ENCODE data around the gene CACNA1D. TPM values are rescaled to one million over a fixed set of nuclear protein-coding genes. Genes with fewer than 3 reads are reported as not detected.

Gene CACNA1D
- total RNA-seq, 1 experiment from 2014 or later: not detected

- Histone ChIP-seq H3K9me3 (ENCODE audit: low read depth, low read length, poor library complexity, severe bottlenecking) (no peaks in the 10 kb centered on the region), H3K27ac (ENCODE audit: low read depth, low read length, poor library complexity, severe bottlenecking) (no peak overlapping the region), H3K4me3 (ENCODE audit: low read depth, low read length, poor library complexity, severe bottlenecking) (no peak overlapping the region), H3K36me3 (ENCODE audit: insufficient read depth, low read length, poor library complexity, severe bottlenecking) (no peaks in the 10 kb centered on the region), H3K27me3 (replicated peaks; ENCODE audit: insufficient read depth, low read depth, low read length, poor library complexity) (peaks cover 31% of the 10 kb centered on the region), H3K4me1 (ENCODE audit: insufficient read depth, low read length, poor library complexity, severe bottlenecking) (no peaks in the 10 kb centered on the region)
- TF ChIP-seq EZH2 (IDR thresholded peaks at IDR 0.05; ENCODE audit: borderline replicate concordance, low read depth, low read length, poor library complexity, severe bottlenecking): no peak
- TF ChIP-seq, protein P1, sequence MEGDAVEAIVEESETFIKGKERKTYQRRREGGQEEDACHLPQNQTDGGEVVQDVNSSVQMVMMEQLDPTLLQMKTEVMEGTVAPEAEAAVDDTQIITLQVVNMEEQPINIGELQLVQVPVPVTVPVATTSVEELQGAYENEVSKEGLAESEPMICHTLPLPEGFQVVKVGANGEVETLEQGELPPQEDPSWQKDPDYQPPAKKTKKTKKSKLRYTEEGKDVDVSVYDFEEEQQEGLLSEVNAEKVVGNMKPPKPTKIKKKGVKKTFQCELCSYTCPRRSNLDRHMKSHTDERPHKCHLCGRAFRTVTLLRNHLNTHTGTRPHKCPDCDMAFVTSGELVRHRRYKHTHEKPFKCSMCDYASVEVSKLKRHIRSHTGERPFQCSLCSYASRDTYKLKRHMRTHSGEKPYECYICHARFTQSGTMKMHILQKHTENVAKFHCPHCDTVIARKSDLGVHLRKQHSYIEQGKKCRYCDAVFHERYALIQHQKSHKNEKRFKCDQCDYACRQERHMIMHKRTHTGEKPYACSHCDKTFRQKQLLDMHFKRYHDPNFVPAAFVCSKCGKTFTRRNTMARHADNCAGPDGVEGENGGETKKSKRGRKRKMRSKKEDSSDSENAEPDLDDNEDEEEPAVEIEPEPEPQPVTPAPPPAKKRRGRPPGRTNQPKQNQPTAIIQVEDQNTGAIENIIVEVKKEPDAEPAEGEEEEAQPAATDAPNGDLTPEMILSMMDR (conservative IDR thresholded peaks at IDR 0.05; ENCODE audit: low read depth, low read length): no peak
- BruUV-seq (replicated peaks): no TSS peak
- ChIA-PET CTCF (no interaction called here), POLR2A (ENCODE audit: low non-redundant PET) (no interaction called here)
- intact Hi-C loops (cut with micrococcal nuclease; ENCODE audit: unreplicated experiment): no loop called here
- no peak for DNase-seq (ENCODE audit: low spot score)
These were observed 355.5 kb downstream of the CACNA1D start for GRCh38 chr3:53849916-53850315.

DNA sequence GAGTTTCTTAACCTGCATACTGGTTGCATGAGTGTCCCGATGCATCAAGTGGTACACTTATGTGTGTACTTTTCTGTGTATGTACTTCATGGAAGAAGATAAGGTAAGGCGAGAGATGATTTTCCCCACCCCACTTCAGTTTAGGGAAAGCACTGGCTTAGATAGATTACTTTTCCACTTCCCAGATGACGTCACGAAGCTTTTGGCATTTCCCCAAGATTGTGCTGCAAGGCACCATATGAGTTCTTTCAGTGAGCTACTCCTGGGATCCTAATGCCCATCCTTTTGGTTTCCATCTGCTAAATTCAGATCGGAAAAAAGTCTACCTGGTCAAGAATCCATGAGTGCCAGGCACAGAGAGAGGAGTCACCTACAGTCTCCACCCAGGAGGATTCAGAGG is 356.5 kb downstream of the CACNA1D start:
- ChIA-PET CTCF (no interaction called here), POLR2A (ENCODE audit: low non-redundant PET) (no interaction called here)
- H3K9me3 ChIP-seq (ENCODE audit: low read depth, low read length, poor library complexity, severe bottlenecking): no peaks in the 10 kb centered on the region
- no peak overlapping the region for H3K27ac ChIP-seq (ENCODE audit: low read depth, low read length, poor library complexity, severe bottlenecking)
- peak; percentile 8 for DNase-seq (ENCODE audit: low spot score)
- no peaks in the 10 kb centered on the region for H3K36me3 ChIP-seq (ENCODE audit: insufficient read depth, low read length, poor library complexity, severe bottlenecking)
- no peak overlapping the region for H3K4me3 ChIP-seq (ENCODE audit: low read depth, low read length, poor library complexity, severe bottlenecking)
- no peaks in the 10 kb centered on the region for H3K4me1 ChIP-seq (ENCODE audit: insufficient read depth, low read length, poor library complexity, severe bottlenecking)
- TF ChIP-seq, protein P1 (conservative IDR thresholded peaks at IDR 0.05; ENCODE audit: low read depth, low read length): no peak
- TF ChIP-seq EZH2 (IDR thresholded peaks at IDR 0.05; ENCODE audit: borderline replicate concordance, low read depth, low read length, poor library complexity, severe bottlenecking): no peak
- H3K27me3 ChIP-seq (replicated peaks; ENCODE audit: insufficient read depth, low read depth, low read length, poor library complexity): peaks cover 22% of the 10 kb centered on the region
- intact Hi-C loops (cut with micrococcal nuclease; ENCODE audit: unreplicated experiment): no loop called here
- BruUV-seq (replicated peaks): no TSS peak

GRCh38 chr3:53856964-53857363 is 362.6 kb downstream of the CACNA1D start:
- intact Hi-C loops (cut with micrococcal nuclease; ENCODE audit: unreplicated experiment): no loop called here
- Histone ChIP-seq H3K4me1 (ENCODE audit: insufficient read depth, low read length, poor library complexity, severe bottlenecking) (no peaks in the 10 kb centered on the region), H3K9me3 (ENCODE audit: low read depth, low read length, poor library complexity, severe bottlenecking) (no peaks in the 10 kb centered on the region), H3K27ac (ENCODE audit: low read depth, low read length, poor library complexity, severe bottlenecking) (no peak overlapping the region), H3K27me3 (replicated peaks; ENCODE audit: insufficient read depth, low read depth, low read length, poor library complexity) (no peaks in the 10 kb centered on the region), H3K4me3 (ENCODE audit: low read depth, low read length, poor library complexity, severe bottlenecking) (no peak overlapping the region), H3K36me3 (ENCODE audit: insufficient read depth, low read length, poor library complexity, severe bottlenecking) (no peaks in the 10 kb centered on the region)
- TF ChIP-seq, protein P1 (conservative IDR thresholded peaks at IDR 0.05; ENCODE audit: low read depth, low read length): no peak
- no peak for TF ChIP-seq EZH2 (IDR thresholded peaks at IDR 0.05; ENCODE audit: borderline replicate concordance, low read depth, low read length, poor library complexity, severe bottlenecking)
- CTCF ChIA-PET: no interaction called here
- POLR2A ChIA-PET (ENCODE audit: low non-redundant PET): no interaction called here
- BruUV-seq (replicated peaks): no TSS peak
- no peak for DNase-seq (ENCODE audit: low spot score)

Measured in A673 (cell line).